ENCODE results near the gene CDKAL1.

DNA sequence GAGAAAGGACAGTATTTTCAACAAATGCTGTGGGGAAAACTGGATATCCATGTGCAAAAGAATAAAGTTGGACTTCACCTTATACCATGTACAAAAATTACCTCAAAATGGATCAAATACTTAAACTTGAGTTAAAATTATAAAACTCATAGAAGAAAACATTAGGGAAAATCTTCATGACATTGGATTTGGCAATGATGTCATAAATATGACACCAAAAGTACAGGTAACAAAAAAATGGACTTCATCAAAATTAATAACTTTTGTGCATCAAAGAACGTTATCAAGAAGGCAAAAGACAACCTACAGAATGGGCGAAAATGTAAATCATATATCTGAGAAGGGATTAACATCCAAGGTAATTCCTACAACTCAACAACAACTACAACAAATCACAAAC is 704.0 kb downstream of the CDKAL1 start:
- no peak for TF ChIP-seq REST (IDR thresholded peaks at IDR 0.05; ENCODE audit: insufficient read depth in 1 of 2, low read depth in 2 of 2, low read length in 2 of 2)
- TF ChIP-seq SIN3A (IDR thresholded peaks at IDR 0.05; ENCODE audit: borderline replicate concordance, insufficient read depth, low read length) = no peak
- no peak for TF ChIP-seq TAF1 (IDR thresholded peaks at IDR 0.05; ENCODE audit: borderline replicate concordance, insufficient read depth, low read length)
